Glutamatergic neuron (in vitro differentiated cells): ENCODE data around the gene BCAS2. TPM values are rescaled to one million over a fixed set of nuclear protein-coding genes. Genes with fewer than 3 reads are reported as not detected.

ENCODE experiments used
- DNase-seq: peaks from one replicate; pipeline ENCODE4 v3.0.0; 2022
- H3K27ac Mint-ChIP-seq: one replicate; pipeline ENCODE4 v1.8.0; 2020; ENCODE audit warnings: mild to moderate bottlenecking, mixed read lengths, inconsistent platforms; ENCODE audit not compliant: unreplicated experiment
- H3K27me3 Mint-ChIP-seq: one replicate; pipeline ENCODE4 v1.8.0; 2020; ENCODE audit warnings: mild to moderate bottlenecking, moderate library complexity, mixed read lengths, inconsistent platforms; ENCODE audit not compliant: unreplicated experiment
- H3K36me3 Mint-ChIP-seq: one replicate; pipeline ENCODE4 v1.8.0; 2020; ENCODE audit warnings: mild to moderate bottlenecking, mixed read lengths, inconsistent platforms; ENCODE audit not compliant: unreplicated experiment
- H3K4me1 Mint-ChIP-seq: one replicate; pipeline ENCODE4 v1.8.0; 2020; ENCODE audit warnings: mild to moderate bottlenecking, low read depth, mixed read lengths, inconsistent platforms; ENCODE audit not compliant: unreplicated experiment
- H3K4me3 Mint-ChIP-seq: one replicate; pipeline ENCODE4 v1.8.0; 2020; ENCODE audit warnings: mild to moderate bottlenecking, mixed read lengths, inconsistent platforms; ENCODE audit not compliant: unreplicated experiment
- H3K9me3 Mint-ChIP-seq: one replicate; pipeline ENCODE4 v1.8.0; 2020; ENCODE audit warnings: mild to moderate bottlenecking, moderate library complexity, mixed read lengths, inconsistent platforms; ENCODE audit not compliant: unreplicated experiment
- long read RNA-seq: library from polyadenylated mRNA; unstranded; transcript quantifications from one replicate; pipeline ENCODE4 v2.0.0, GENCODE V29; 2020; ENCODE audit not compliant: unreplicated experiment
- total RNA-seq: library from RNA; stranded (reverse); fragmentation: NEBNext Ultra II Directional; extraction: Animal tissue kit (Norgen Biotek cat#: 25700); gene quantifications from one replicate; pipeline ENCODE4 v1.2.1, GENCODE V29; 2021; ENCODE audit not compliant: unreplicated experiment
- TF ChIP-seq, protein P1 (sequence below): fragments of 200-600 bp; sonication (generic); IDR thresholded peaks from one replicate; pipeline ENCODE4 v1.5.0; 2021; ENCODE audit not compliant: partially characterized antibody, unreplicated experiment

The BCAS2 gene
- total RNA-seq: 52.4 TPM
- long read RNA-seq, transcript BCAS2-201 (7 exons, 1,299 nt): major isoform, 84 of 88 reads
- long read RNA-seq, partial matches to known transcripts: 1 of 88 reads
- long read RNA-seq, other reads (novel, unspliced or antisense): 2 of 88 reads

DNA sequence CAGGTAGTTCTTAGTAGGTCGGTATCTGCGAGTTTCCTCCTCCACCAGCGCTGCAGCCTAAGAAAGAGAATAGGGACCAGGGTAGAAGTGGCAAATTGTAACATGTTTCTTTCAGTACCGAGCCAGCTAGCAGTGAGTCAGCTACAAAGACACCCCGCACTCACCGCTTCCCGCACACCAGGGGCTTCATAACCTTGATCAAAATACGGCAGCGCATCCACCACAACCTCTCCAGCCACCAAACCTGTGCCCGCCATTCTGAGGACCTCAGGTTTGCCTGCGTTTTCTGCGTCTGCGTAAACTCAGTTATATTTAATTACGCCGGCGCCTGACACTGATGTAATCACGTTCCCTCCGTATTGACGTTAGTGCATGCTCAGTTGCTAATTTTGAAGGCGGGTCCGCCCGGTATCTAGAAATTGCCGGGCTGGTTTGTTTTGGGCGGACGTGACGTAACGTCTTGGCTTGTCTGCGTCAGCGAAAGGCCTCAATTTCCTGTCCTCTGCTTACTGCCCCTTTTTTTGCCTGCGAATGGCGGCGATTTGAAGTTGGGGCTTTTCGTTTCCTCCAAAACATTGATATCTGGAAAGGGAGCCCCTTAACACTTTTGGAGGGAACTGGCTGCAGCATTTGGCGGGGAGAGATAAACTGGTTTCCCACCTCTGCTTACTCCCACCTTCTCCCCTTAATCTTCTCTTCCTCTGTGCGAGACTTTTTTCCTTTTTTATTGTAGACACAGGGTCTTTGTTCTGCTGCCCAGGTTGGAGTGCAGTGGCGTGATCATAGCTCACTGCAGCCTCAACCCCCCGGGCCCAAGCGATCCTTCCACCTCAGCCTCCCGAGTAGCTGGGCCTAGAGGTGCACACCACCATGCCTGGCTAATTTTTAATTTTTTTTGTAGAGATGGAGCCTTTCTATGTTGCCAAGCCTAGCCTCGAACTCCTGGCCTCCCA, at the start of gene BCAS2:
Gene BCAS2, minus strand, starts transcription at position 281 of the 953 bp plus-strand sequence. Its CDS starts 24 bp downstream, at position 257.
- H3K36me3 Mint-ChIP-seq: no peaks in the 10 kb centered on the region
- TF ChIP-seq, protein P1, sequence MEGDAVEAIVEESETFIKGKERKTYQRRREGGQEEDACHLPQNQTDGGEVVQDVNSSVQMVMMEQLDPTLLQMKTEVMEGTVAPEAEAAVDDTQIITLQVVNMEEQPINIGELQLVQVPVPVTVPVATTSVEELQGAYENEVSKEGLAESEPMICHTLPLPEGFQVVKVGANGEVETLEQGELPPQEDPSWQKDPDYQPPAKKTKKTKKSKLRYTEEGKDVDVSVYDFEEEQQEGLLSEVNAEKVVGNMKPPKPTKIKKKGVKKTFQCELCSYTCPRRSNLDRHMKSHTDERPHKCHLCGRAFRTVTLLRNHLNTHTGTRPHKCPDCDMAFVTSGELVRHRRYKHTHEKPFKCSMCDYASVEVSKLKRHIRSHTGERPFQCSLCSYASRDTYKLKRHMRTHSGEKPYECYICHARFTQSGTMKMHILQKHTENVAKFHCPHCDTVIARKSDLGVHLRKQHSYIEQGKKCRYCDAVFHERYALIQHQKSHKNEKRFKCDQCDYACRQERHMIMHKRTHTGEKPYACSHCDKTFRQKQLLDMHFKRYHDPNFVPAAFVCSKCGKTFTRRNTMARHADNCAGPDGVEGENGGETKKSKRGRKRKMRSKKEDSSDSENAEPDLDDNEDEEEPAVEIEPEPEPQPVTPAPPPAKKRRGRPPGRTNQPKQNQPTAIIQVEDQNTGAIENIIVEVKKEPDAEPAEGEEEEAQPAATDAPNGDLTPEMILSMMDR: no peak
- peaks cover 11% of the 10 kb centered on the region for H3K9me3 Mint-ChIP-seq
- no peaks in the 10 kb centered on the region for H3K4me1 Mint-ChIP-seq
- peak; percentile 90 for DNase-seq
- H3K27me3 Mint-ChIP-seq: peaks cover 7% of the 10 kb centered on the region
- peak within 1 kb of the TSS; percentile 98 for H3K4me3 Mint-ChIP-seq
- peak within 1 kb of the TSS; percentile 97 for H3K27ac Mint-ChIP-seq

GRCh38 chr1:114627107-114627506, 45.7 kb upstream of the BCAS2 start:
- no peaks in the 10 kb centered on the region for H3K4me1 Mint-ChIP-seq
- no peak for DNase-seq
- no peak overlapping the region for H3K4me3 Mint-ChIP-seq
- no peak overlapping the region for H3K27ac Mint-ChIP-seq
- H3K9me3 Mint-ChIP-seq: peaks cover 1% of the 10 kb centered on the region
- TF ChIP-seq, protein P1: no peak
- no peaks in the 10 kb centered on the region for H3K27me3 Mint-ChIP-seq
- H3K36me3 Mint-ChIP-seq: no peaks in the 10 kb centered on the region

DNA sequence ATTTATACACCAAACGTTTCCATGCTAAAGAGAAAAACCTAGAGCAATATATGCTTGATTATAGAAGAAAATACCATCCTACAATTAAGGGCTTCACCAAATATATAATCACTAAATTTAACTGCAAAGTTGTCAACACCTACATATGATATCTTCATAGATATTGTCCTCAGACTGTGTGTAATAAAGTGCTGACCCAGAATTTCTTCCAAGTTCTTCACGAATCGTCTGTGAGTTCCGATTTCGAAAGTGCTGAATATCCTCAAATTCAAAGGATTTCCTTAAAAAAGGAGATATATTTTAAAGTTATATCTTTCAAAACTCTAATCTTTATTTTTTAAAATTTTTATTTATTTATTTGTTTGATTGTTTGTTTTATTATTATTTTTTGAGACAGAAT, 41.9 kb upstream of the BCAS2 start:
- Mint-ChIP-seq H3K4me1 (no peaks in the 10 kb centered on the region), H3K27ac (no peak overlapping the region), H3K4me3 (no peak overlapping the region), H3K27me3 (no peaks in the 10 kb centered on the region), H3K9me3 (no peaks in the 10 kb centered on the region), H3K36me3 (no peaks in the 10 kb centered on the region)
- TF ChIP-seq, protein P1: no peak
- no peak for DNase-seq

DNA sequence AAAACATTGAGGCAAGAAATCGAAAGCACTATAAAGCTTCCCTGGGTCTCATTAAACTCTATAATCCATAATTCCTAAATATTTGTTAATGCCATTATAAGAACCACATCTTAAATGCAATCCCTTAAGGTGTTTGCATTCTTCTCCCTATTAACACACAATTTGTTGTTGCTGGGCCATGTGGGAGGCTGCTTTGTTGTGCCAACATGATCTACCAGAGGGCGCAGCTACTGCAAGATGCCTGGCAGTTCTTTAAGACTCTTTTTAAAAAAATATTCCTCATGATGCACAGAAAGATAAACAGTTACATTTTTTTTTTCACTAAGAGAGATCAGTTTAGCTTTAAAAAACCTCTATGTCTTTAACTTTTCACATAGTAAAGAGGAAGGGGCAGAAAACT, 39.0 kb upstream of the BCAS2 start:
- Mint-ChIP-seq H3K4me3 (no peak overlapping the region), H3K27me3 (no peaks in the 10 kb centered on the region), H3K36me3 (no peaks in the 10 kb centered on the region), H3K9me3 (no peaks in the 10 kb centered on the region), H3K27ac (no peak overlapping the region), H3K4me1 (no peaks in the 10 kb centered on the region)
- DNase-seq: no peak
- TF ChIP-seq, protein P1: no peak

GRCh38 chr1:114618606-114619005, 37.2 kb upstream of the BCAS2 start:
- no peaks in the 10 kb centered on the region for H3K36me3 Mint-ChIP-seq
- no peaks in the 10 kb centered on the region for H3K9me3 Mint-ChIP-seq
- H3K4me1 Mint-ChIP-seq: no peaks in the 10 kb centered on the region
- TF ChIP-seq, protein P1: no peak
- H3K27me3 Mint-ChIP-seq: no peaks in the 10 kb centered on the region
- H3K27ac Mint-ChIP-seq: no peak overlapping the region
- DNase-seq: no peak
- H3K4me3 Mint-ChIP-seq: no peak overlapping the region
